T-helper 2 cell treated with Interferon-gamma antibody and Interleukin-4, amounts not matched to agents 100 ng/mL and 5 ng/mL, for 36 hours (primary cell): ENCODE data around the gene GPN3. TPM values are rescaled to one million over a fixed set of nuclear protein-coding genes. Genes with fewer than 3 reads are reported as not detected.
"Not testable (repeated sequence)": the region's sequence is repeated elsewhere in the genome, so short reads cannot be mapped to it uniquely, and the experiment has no call there.

Source experiments
- intact Hi-C: fragments of 100-400 bp; cut with micrococcal nuclease; formaldehyde crosslinking; loops from one replicate; pipeline ENCODE4 v1.15.1; 2023
- total RNA-seq: library from RNA; stranded (reverse); gene quantifications from 2 replicates; pipeline ENCODE4 v1.2.3, GENCODE V29; 2022

The GPN3 gene
- total RNA-seq, 1 donor from 2014 or later: 25.5 TPM

DNA sequence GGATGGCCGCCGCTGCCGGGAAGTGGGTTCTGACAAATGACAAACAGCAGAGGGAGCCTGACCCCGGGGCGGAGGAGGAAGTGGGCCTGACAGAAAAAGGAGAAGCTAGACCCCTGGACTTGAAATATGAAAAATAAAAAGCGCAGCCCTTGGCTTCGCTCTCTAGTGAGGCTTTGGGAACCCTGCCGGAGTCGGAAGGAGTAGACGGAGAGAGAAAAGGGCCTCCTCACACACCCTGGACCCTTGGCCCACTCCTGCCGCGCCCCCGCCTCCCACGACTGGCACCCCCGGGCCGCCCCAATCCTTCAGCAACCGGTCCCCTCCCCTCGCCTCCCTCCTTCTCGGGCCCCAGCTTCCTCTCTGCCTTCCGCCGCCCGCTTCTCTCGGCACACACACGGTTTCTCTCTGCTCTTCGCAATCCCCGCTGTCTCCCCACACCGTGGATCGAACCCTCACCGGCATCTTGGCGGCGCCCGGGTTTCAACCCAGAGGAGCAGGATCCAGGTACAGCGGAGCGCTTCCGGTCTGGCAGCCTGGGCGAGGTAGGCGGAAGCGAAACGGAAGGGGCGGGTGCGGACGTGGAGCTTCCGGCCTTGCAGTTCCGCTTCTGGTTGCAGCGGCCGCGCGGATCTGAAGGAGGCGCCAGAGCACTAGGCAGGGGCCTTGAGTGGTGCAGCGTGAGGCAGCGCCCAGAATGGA, 18.1 kb downstream of the GPN3 start, which contains the start of gene ARPC3:
ARPC3 (minus strand) TSS at position 539 of the 699 bp plus-strand sequence; CDS start at position 462, 77 bp downstream.
- intact Hi-C loops: loop anchor here (1.0 to 10.0 kb wide), 7 partner anchors 18 to 435 kb away; partner anchors contain the start of genes FAM216A, GPN3, RAD9B and VPS29

DNA sequence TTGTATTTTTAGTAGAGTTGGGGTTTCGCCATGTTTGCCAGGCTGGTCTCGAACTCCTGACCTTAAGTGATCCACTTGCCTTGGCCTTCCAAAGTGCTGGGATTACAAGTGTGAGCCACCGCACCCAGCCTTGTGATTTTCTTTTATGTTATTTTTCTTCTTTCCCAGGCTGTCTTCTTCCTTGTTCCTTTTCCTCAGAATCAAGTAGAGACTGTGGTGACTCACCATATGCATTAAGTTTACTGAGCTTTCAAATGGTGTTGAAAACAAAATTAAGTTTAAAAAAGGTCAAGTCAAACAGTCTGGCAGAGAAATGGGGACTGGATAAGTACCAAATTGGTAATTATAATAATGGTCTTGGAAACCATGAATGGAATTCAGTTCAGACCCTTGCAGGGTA, 23.6 kb downstream of the GPN3 start:
- intact Hi-C loops: loop anchor here (10.0 kb wide), 1 partner anchor 440 kb away; no protein-coding TSS in a partner anchor

DNA sequence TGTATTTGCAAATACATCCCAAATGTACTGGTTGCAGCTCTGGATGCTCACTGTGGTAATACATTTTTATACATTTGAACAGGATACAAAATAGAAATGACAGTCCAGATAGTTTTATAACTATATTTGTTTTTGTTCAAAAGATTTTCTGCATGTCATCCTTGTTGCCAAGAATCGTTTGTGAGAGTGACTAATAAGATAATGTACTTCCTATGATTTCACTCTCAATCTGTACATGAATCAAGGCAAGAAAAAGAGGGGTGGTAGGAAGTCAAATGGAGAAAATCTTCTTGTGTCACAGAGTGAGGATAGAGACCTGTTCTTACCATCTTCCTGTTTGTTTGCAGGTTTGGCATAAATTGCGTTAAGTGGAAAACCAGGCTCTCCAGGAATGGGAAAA, 31.8 kb downstream of the GPN3 start:
- intact Hi-C loops: no loop called here

DNA sequence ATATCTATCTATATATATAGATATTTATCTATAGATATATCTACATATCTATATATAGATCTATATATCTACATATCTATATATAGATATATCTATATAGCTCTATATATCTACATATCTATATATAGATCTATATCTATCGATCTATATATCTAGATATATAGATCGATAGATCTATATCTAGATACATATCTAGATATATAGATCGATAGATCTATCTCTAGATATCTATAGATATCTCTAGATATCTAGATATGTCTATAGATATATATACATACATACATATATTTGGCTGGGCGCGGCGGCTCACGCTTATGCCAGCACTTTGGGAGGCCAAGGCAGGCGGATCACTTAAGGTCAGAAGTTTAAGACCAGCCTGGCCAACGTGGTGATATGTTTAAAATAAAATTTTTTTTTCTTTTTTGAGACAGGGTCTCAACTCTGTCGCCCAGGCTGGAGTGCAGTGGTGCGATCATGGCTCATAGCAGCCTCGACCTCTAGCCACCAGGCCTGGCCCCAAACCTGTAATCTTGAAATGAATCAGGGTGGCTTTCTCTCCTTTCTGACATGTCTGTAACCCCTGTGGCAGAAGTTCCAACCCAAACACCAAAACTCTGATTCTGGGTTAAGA, 36.0 kb downstream of the GPN3 start:
- intact Hi-C loops: loop anchor here (1.0 kb wide), 5 partner anchors 18 to 532 kb away; partner anchors contain the start of genes ARPC3 and TCHP

DNA sequence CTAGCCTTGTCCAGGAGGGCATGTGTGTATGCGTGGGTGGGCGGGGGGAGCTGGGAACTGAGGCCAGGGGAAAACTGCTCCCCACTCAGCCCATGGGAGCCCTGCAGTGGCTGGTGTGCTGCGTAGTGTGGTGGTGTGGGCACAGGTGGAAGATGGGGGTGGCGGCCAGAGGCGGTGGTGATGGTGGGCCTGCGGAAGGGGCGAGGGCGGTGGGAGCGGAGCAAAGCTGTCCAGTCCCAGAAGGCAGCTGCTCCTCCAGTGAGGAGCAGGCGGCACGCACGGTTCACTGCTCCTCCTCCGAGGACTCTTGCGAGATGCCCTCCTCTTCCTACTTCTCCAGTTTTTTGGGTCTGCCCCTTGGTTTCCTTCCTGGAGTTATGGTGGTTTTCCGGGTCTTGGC, 38.4 kb downstream of the GPN3 start:
- intact Hi-C loops: not testable (repeated sequence)

DNA sequence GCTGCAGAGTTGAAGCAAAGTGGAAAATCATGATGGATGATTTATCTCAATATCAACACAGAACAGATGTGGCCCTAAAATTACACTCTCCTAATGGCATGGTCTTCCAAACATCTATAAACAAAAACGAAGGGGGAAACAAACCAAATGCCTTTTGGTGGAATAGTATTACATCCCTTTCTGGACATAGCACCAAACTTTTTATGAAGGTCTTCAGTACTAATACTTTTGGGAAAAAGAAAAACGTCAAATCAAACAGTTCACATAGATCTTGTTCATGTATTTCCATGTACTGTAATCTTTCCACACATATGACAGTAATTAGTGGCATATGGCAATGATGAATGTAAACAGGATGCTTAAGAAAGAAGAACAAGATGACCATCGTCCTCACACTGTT, 41.7 kb downstream of the GPN3 start:
- intact Hi-C loops: no loop called here

DNA sequence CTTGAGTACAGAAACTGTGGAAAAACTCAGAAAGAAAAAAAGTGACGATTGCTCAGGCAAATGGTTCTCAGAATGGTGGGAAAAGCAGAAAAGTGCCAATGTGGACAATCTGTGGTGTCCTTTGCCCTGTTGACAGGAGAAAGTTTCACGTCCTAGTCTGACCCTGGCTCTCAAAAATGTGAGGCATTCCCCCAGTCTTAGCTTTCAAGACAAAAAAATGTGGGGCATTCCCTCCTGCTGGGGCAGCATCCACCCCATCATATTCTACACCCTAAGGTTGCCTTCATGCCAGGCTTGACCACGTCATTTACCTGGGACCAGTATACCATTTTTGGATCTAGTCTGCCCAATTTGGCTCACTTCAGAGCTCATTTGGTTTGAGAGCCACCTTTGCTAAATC, 43.8 kb downstream of the GPN3 start:
- intact Hi-C loops: no loop called here

DNA sequence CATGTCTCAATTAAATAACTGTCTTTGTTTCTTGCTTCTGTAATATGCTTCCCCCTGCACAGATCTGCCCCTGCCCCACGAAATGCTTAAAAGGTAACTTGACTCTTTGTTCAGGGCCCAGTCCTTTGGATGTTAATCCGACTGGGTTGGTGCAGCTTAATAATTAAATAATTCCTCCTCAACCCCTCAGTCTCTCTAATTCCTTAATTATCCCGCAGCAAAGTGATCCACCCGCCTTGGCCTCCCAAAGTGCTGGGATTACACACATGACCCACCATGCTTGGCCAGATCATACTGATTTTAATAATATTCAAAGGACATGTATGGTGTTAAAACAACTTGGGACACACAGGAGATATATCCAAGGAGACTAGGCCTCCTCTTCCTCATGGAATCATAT, 46.4 kb downstream of the GPN3 start:
- intact Hi-C loops: no loop called here

DNA sequence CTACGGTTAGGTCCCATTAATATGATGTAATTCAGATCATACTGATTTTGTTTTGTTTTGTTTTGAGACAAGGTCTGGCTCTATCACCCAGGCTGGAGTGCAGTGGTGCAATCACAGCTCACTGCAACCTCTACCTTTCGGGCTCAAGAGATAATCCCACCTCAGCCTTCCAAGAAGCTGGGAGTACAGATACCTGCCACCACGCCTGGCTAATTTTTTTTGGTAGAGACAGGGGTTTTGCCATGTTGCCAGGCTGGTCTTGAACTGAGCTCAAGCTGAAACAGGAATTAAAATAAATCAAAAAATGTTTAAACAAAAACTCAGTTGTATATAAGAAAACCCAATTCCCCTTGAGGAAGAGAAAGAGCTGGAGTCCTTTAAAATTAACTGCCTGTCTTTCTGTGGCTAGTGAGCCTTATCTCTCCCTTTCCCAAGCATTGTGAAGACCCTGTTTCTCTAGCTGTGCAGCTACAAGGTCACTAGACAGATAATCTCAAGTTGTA, 46.8 kb downstream of the GPN3 start:
- intact Hi-C loops: no loop called here

DNA sequence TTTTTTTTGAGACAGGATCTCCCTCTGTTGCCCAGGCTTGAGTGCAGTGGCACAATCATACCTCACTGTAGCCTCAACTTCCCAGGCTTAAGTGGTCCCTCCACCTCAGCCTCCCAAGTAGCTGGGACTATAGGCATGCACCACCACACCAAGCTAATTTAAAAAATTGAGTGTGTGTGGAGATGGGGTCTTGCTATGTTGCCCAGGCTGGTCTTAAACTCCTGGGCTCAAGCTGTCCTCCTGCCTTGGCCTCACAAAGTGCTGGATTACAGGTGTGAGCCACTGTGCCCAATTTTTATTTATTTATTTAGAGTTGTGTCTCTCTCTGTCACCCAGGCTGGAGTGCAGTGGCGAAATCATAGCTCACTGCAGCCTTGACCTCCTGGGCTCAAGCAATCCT, 47.4 kb downstream of the GPN3 start:
- intact Hi-C loops: not testable (repeated sequence)

DNA sequence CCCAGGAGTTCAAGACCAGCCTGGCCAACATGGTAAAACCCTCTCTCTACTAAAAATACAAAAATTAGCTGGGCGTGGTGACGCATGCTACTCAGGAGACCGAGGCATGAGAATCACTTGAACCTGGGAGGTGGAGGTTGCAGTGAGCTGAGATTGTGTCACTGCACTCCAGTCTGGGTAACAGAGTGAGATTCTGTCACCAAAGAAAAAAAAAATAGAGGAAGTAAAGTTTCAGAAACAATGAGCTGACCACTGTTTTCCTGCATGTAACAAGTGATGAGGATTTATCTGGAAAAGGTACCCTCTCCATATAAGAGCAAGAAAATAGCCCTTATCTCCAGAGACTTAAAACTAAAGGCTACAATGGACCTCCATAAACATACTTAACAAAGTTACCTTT, 50.9 kb downstream of the GPN3 start:
- intact Hi-C loops: not testable (repeated sequence)

DNA sequence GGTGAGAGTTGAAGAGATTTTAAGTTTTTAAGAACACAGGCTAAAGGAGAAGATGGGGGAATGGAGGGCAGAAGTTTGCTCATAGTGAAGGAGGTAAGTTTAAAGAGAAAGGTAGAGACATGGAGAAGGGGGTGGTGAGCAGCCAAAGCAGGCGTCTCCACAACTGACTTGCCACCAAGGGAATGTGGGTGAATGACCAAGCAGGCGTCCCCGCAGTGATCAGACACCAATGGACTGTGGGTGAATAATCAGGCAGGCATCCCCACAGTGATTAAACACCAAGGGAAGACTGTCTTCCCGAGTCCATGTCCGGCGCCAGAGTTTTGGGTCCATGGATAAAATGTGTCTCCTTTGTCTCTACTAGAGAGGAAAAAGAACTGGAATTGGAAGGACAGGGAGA, 58.0 kb downstream of the GPN3 start:
- intact Hi-C loops: not testable (repeated sequence)

DNA sequence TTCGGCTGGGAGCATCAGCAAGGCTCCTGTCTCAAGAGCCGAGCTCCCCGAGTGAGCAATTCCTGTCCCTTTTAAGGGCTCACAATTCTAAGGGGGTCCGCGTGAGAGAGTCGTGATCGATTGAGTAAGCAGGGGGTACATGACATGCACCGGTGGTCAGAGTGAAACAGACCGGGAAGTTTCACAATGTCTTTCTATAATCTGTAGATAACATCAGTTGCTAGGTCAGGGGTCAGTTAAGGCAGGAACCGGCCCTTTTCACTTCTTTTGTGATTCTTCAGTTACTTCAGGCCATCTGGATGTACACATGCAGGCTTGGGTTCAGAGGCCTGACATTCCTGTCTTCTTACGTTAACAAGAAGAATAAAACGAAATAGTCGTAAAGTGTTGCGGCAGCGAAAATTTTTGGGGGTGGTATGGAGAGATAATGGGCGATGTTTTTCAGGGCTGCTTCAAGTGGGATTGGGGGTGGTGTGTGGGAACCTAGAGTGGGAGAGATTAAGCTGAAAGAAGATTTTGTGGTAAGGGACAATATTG, 62.9 kb downstream of the GPN3 start:
- intact Hi-C loops: not testable (repeated sequence)

DNA sequence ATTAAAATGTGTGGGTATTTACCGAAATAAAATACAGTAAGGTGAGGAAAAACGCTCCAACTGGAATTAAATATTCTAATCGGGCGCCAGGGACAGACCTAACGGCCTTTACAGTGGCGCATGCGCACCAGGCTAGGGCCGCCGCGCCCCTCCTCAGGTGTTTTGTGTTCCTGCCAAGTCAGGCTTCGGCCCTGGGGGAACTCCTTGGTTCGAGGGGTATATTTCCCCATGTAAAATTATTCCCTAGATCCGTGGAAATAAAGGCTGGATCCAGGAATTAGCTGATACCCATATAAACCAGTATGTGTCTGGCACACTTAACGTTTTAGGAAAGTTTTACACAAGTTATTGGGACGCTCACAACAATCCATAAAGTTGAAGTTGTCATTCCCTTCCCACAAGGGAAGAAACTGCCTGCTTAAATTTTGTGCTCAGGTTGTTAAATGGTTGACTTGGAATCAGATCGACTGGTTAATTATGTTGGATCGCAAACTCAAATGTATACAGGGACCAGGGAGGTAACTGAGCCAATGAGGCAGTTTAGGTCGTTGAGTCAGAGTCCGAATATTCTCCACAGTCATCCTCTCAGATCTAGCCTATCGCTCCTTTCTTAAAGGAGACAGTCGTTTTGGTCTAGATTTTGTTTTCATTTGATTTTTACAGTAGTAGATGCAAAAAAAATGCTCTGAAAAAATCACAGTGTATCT, 63.9 kb downstream of the GPN3 start:
- intact Hi-C loops: loop anchor here (1.0 to 5.0 kb wide), 4 partner anchors 27 to 1438 kb away; partner anchors contain the start of genes ATP2A2 and MAPKAPK5

DNA sequence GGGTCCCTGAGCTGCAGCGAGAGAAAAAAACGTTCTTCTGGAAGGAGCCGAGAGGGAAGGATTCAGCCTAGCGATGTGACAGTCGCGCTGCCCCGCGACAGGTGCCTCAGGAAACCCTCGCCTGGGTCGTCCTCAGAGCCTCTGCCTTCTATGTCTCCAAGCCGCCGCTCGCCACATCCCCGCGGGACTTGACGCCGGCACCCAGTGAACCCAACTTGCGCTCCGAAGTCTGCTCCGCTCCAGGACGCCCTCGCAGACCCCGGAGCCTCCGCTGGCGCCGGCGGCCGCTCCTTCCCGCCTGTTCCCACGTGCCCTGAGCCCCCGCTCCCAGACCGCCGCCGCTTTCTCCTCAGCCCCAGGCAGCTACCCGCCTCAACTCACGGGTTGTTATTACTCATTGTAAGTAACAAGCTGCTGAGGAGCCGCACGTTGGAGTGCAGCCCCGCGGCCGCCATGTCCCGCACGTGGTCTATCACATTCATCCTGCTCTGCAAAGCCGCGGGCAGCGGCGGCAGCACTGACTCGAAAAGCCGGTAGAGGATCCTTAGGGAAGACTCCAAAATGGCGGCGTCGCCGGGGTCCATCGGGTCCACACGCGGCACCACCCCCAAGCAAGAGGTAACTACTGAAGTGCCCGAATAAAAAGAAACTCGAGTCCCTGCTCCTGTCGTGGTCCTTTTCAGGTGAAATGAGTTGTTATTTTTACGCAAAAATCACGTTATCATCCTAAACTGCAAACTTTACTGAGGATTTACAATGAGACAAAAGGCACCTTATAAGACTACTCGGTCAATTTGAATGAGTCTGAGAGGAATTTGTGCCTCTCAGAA, 64.7 kb downstream of the GPN3 start, which contains the start of gene ANAPC7:
ANAPC7 (minus strand) TSS at position 563 of the 830 bp plus-strand sequence; CDS start at position 482, 81 bp downstream.
- intact Hi-C loops: loop anchor here (1.0 to 5.0 kb wide), 3 partner anchors 97 to 1439 kb away; partner anchors contain the start of genes ATP2A2 and MAPKAPK5

Other genes starting within 250 kb of the GPN3 start
- gene ATP2A2, start 187.0 kb downstream of the GPN3 start, total RNA-seq: 180 and 186 TPM in 2 replicates
- 69.7 and 70.7 TPM in 2 replicates for gene ANAPC7, start 64.5 kb downstream of the GPN3 start, total RNA-seq
- 403 and 422 TPM in 2 replicates for gene ARPC3, start 17.9 kb downstream of the GPN3 start, total RNA-seq
- gene FAM216A, start 588 bp upstream of the GPN3 start, total RNA-seq: 19.7 and 20.1 TPM in 2 replicates
- 132 and 133 TPM in 2 replicates for gene VPS29, start 33.9 kb upstream of the GPN3 start, total RNA-seq
- gene RAD9B, start 34.1 kb upstream of the GPN3 start, total RNA-seq: 0.36 and 0.75 TPM in 2 replicates
- gene PPTC7, start 115.1 kb upstream of the GPN3 start, total RNA-seq: 33.2 and 35.2 TPM in 2 replicates
- 3.6 and 4.0 TPM in 2 replicates for gene TCTN1, start 145.9 kb upstream of the GPN3 start, total RNA-seq
- gene HVCN1, start 220.9 kb upstream of the GPN3 start, total RNA-seq: 14.5 and 15.7 TPM in 2 replicates